GM10248 (cell line): ENCODE results near the gene IARS2.
A peak's percentile ranks its signal among the peaks of the same experiment; 100 is the strongest.
"Not testable (repeated sequence)": the region's sequence is repeated elsewhere in the genome, so short reads cannot be mapped to it uniquely, and the experiment has no call there.

Source experiments
- CTCF ChIA-PET: fragments of 300-600 bp; sonication (Branson Sonifier 250); formaldehyde crosslinking; extraction: SDS; loops from one replicate; lab custom pipeline; 2021; ENCODE audit warnings: antibody characterized with exemption; lab: Yijun Ruan, JAX
- POLR2A ChIA-PET: fragments of 350-650 bp; sonication (Branson Sonifier 250); formaldehyde crosslinking; extraction: SDS; loops from one replicate; lab custom pipeline; 2020; ENCODE audit warnings: antibody characterized with exemption; lab: Yijun Ruan, JAX
- DNase-seq: peaks from one replicate; pipeline ENCODE4 v3.0.0; 2012; ENCODE audit errors: extremely low spot score
- TF ChIP-seq, protein P1 (sequence below): IDR thresholded peaks from 2 replicates; pipeline ENCODE4 v1.5.1; 2012; ENCODE audit warnings: mild to moderate bottlenecking, low read depth; ENCODE audit errors: extremely low read depth, missing control alignments, control extremely low read depth

Gene IARS2

DNA sequence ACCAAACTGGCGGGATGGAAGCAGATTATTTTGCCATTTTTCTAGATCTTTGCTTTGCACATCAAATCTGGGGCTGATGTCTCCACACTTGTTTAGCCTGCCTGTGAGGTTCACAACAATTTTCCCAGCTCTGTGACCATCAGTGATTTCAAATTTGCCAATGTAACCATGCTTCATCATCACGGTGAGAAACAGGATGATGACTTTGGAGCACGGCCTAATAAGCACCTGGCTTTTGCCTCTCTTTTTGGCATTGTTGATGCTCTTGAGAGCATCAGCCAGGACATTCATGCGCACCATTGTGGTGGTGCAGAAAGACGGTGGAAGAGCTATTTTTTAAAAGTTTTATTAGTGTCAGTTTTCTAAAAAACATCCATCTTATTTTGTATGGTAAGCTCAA, 50.1 kb downstream of the IARS2 start:
- DNase-seq = no peak
- ChIA-PET POLR2A (no interaction called here), CTCF (interaction anchor here (0.7 to 3.2 kb wide), 10 partner anchors 11 to 319 kb away, joined by 3 to 15 read pairs (median 3); no protein-coding TSS in a partner anchor)
- TF ChIP-seq, protein P1, sequence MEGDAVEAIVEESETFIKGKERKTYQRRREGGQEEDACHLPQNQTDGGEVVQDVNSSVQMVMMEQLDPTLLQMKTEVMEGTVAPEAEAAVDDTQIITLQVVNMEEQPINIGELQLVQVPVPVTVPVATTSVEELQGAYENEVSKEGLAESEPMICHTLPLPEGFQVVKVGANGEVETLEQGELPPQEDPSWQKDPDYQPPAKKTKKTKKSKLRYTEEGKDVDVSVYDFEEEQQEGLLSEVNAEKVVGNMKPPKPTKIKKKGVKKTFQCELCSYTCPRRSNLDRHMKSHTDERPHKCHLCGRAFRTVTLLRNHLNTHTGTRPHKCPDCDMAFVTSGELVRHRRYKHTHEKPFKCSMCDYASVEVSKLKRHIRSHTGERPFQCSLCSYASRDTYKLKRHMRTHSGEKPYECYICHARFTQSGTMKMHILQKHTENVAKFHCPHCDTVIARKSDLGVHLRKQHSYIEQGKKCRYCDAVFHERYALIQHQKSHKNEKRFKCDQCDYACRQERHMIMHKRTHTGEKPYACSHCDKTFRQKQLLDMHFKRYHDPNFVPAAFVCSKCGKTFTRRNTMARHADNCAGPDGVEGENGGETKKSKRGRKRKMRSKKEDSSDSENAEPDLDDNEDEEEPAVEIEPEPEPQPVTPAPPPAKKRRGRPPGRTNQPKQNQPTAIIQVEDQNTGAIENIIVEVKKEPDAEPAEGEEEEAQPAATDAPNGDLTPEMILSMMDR = no peak

DNA sequence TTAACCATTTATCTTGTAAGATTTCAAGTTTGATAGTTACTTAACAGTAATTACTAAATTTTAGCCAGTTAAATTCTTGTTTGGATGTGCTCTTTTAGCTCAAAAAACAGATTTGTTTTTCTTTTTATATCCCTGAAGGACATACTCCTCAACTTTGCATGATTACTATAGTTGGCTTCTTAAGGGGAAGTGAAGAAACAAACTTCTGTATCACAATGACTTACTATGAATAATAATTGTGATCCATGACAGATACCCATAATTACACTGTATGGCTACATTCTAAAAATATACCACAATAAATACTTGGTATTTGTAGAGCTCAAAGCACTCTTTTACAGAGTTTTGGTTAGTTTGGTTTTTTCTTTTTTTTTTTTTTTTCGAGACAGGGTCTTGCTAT, 55.8 kb downstream of the IARS2 start:
- DNase-seq = peak; percentile 17
- CTCF ChIA-PET = interaction anchor here (0.6 to 2.0 kb wide), 5 partner anchors 8 to 37 kb away, joined by 3 to 5 read pairs (median 5); no protein-coding TSS in a partner anchor
- POLR2A ChIA-PET = interaction anchor here (0.6 kb wide), 1 partner anchor 131 kb away, joined by 4 read pairs; no protein-coding TSS in a partner anchor
- TF ChIP-seq, protein P1 = no peak

DNA sequence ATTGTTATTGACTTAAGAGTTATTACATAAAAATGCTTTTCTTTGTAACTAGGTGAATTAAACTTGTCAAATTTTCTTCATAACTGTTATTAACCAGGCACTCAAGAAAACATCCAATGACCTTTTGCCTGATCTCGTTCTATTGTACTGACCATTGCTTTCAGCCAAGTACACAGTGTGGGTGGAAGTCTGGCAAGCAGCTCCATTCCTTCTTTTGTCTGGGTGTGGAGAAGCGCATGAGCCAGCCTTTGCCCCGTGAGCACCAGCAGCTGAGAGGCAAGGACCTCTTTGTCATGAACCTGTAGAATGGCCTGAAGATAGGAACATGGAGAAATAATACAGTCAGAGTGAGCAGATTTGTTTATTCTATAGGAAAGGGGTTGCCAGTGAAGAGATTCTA, 57.5 kb downstream of the IARS2 start:
- CTCF ChIA-PET = interaction anchor here (2.0 kb wide), 1 partner anchor 27 kb away, joined by 5 read pairs; no protein-coding TSS in a partner anchor
- DNase-seq = no peak
- TF ChIP-seq, protein P1 = no peak
- POLR2A ChIA-PET = no interaction called here

DNA sequence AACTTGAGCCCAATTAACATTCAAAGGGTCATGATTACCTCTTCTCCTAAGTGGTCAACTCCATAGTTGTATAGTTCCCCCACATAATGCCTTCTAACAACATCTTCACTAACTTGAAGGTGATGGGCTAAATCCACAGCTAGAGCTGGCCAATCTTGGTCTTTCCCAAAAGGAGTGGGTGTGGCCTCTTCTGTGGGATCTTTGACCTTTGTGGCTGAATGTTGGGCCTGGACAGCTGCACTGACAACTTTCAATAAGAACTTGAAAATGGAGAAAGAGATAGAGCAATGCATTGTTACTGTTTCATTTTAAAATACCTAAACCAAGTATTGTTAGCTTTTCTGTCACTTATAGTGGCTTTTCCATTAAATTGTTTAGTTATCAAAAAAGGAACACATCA, 59.2 kb downstream of the IARS2 start:
- POLR2A ChIA-PET = no interaction called here
- CTCF ChIA-PET = interaction anchor here (1.6 kb wide), 1 partner anchor 10 kb away, joined by 6 read pairs; no protein-coding TSS in a partner anchor
- TF ChIP-seq, protein P1 = no peak
- DNase-seq = no peak

DNA sequence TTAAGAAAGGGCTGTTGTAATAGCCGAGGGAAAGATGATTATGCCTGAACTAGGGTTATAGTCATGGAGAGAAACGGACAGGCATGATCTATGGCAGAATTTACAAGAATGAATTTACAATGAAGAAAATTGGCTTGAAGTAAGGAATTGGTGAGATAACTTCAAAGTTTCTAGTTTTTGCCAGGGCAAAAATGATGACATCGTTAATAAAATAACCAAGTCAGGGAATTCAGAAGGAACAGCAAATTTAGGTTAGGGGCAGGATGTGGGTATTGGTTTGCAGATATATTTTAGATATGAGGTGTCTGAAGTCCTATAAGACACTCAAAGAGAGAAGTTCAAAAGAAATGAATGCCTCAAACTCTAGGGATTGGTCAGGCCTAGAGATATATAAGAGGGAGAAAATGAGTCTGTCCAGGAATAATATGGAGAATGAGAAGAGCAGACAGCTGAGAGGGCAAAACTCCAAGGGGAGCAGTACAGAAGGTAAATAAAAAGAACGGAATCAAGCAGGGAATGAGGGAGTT, 62.8 kb downstream of the IARS2 start:
- ChIA-PET POLR2A (no interaction called here), CTCF (interaction anchor here (1.3 to 3.2 kb wide), 4 partner anchors 9 to 30 kb away, joined by 4 to 15 read pairs (median 8); no protein-coding TSS in a partner anchor)
- no peak for DNase-seq
- TF ChIP-seq, protein P1 = no peak

DNA sequence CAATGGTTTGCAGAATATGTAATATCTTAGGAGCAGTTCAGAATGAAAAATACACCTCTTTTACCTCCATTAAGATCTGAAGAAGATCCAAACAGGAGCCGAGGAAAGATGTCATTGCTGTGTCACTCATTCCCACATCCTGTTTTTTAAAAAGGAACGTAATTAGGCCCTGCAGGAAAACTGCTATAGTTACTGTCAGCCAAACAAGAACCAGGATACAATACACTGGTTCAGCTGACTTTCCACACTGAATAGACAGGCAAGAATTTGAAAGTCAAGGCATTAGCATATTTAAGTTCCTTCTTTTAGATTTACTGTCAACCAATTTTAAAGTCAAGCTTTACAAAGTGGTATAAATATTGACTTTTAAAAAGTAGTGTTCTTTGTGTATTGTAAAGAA, 63.8 kb downstream of the IARS2 start:
- CTCF ChIA-PET = interaction anchor here (1.1 to 2.6 kb wide), 3 partner anchors 8 to 34 kb away, joined by 3 to 10 read pairs (median 5); no protein-coding TSS in a partner anchor
- POLR2A ChIA-PET = no interaction called here
- DNase-seq = no peak
- TF ChIP-seq, protein P1 = no peak

DNA sequence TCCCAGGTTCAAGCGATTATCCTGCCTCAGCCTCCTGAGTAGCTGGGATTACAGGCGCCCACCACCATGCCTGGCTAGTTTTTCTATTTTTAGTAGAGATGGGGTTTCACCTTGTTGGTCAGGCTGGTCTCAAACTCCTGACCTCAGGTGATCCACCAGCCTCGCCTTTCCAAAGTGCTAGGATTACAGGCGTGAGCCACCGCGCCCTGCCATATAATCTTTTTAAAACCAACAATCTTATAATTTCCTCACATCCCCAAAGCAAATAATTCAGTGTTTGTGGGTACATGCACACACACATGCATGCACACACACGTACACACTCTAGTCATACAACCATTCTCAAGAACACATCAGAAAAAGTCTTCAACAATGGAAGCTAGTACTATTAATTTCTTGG, 64.6 kb downstream of the IARS2 start:
- POLR2A ChIA-PET, DNase-seq: not testable (repeated sequence)
- CTCF ChIA-PET = interaction anchor here (1.1 to 2.6 kb wide), 4 partner anchors 9 to 35 kb away, joined by 3 to 10 read pairs (median 4); no protein-coding TSS in a partner anchor
